Endodermal cell (in vitro differentiated cells): ENCODE results near the gene CDR2L. TPM values are rescaled to one million over a fixed set of nuclear protein-coding genes. Genes with fewer than 3 reads are reported as not detected.

ENCODE experiments used
- DNase-seq: peaks from one replicate; pipeline ENCODE4 v3.0.0-alpha.2; 2017
- H3K27ac ChIP-seq: 2 replicates; pipeline ENCODE4 v1.5.1; 2013; ENCODE audit warnings: mild to moderate bottlenecking, low read depth, low read length, moderate library complexity
- H3K27me3 ChIP-seq: 2 replicates; pipeline ENCODE4 v1.6.1; 2013; ENCODE audit warnings: mild to moderate bottlenecking, low read length, moderate library complexity; ENCODE audit not compliant: insufficient read depth, control insufficient read depth, poor library complexity, severe bottlenecking
- H3K36me3 ChIP-seq: 2 replicates; pipeline ENCODE4 v1.7.0; 2013; ENCODE audit warnings: mild to moderate bottlenecking, low read length, moderate library complexity; ENCODE audit not compliant: control insufficient read depth, insufficient read depth
- H3K4me1 ChIP-seq: one replicate; pipeline ENCODE4 v1.7.0; 2013; ENCODE audit warnings: low read length; ENCODE audit not compliant: control insufficient read depth, insufficient read depth
- H3K4me3 ChIP-seq: 2 replicates; pipeline ENCODE4 v1.5.1; 2013; ENCODE audit warnings: mild to moderate bottlenecking, low read length, moderate library complexity
- H3K9ac ChIP-seq: 2 replicates; pipeline ENCODE4 v1.6.1; 2013; ENCODE audit warnings: mild to moderate bottlenecking, low read length, moderate library complexity; ENCODE audit not compliant: poor library complexity, severe bottlenecking; ENCODE audit errors: extremely low read depth
- H3K9me3 ChIP-seq: 2 replicates; pipeline ENCODE4 v1.6.1; 2013; ENCODE audit warnings: mild to moderate bottlenecking, low read length, moderate library complexity; ENCODE audit not compliant: control insufficient read depth
- H3K27ac Mint-ChIP-seq: 2 replicates; pipeline ENCODE4 v1.8.0; 2020; ENCODE audit warnings: mixed read lengths
- H3K27me3 Mint-ChIP-seq: 2 replicates; pipeline ENCODE4 v1.8.0; 2021; ENCODE audit warnings: mild to moderate bottlenecking, mixed read lengths; ENCODE audit not compliant: insufficient read depth
- H3K36me3 Mint-ChIP-seq: 2 replicates; pipeline ENCODE4 v1.8.0; 2020; ENCODE audit warnings: low read depth, mixed read lengths
- H3K4me1 Mint-ChIP-seq: 2 replicates; pipeline ENCODE4 v1.8.0; 2020; ENCODE audit warnings: mixed read lengths
- H3K4me3 Mint-ChIP-seq: 2 replicates; pipeline ENCODE4 v1.8.0; 2020; ENCODE audit warnings: mild to moderate bottlenecking, moderate library complexity, mixed read lengths
- H3K9me3 Mint-ChIP-seq: 2 replicates; pipeline ENCODE4 v1.8.0; 2020; ENCODE audit warnings: mild to moderate bottlenecking, mixed read lengths
- CTCF ChIP-seq: fragments of 200-600 bp; sonication (generic); conservative IDR thresholded peaks from 2 replicates; pipeline ENCODE4 v1.5.0; 2021; ENCODE audit warnings: antibody characterized with exemption, mild to moderate bottlenecking
- WGBS, 2 experiments: methylation state at CpG; one replicate each; pipeline versions ENCODE4 v1.1.5 to v1.1.7; 2013; ENCODE audit warnings: missing lambda C conversion rate in 2 of 2, mixed read lengths in 1 of 2; ENCODE audit not compliant: insufficient coverage in 1 of 2, insufficient read length in 1 of 2; 5-methylcytosine and 5-hydroxymethylcytosine counted together
- total RNA-seq, 2 donors: library from RNA; stranded (reverse); fragmentation: NEBNext Ultra II Directional in 1 of 2; extraction: Animal tissue kit (Norgen Biotek cat#: 25700) in 1 of 2; gene quantifications; 2 replicates in 1 of 2; 3 replicates in 1 of 2; pipeline ENCODE4 v1.2.1, GENCODE V29; 2021

Gene CDR2L
- total RNA-seq, 2 donors from 2014 or later = 20.4 to 23.6 TPM

GRCh38 chr17:74994440-74994839, 7.0 kb downstream of the CDR2L start:
- Mint-ChIP-seq H3K9me3 (no peaks in the 10 kb centered on the region), H3K27ac (no peak overlapping the region), H3K4me3 (no peak overlapping the region), H3K4me1 (peaks cover 4% of the 10 kb centered on the region), H3K27me3 (no peaks in the 10 kb centered on the region), H3K36me3 (peaks cover 10% of the 10 kb centered on the region)
- Histone ChIP-seq H3K4me3 (no peak overlapping the region), H3K27me3 (no peaks in the 10 kb centered on the region), H3K36me3 (peaks cover 6% of the 10 kb centered on the region), H3K9me3 (no peaks in the 10 kb centered on the region), H3K9ac (no peak overlapping the region), H3K4me1 (no peaks in the 10 kb centered on the region), H3K27ac (no peak overlapping the region)
- TF ChIP-seq CTCF = no peak
- 92 to 95% methylated on average over 6 to 7 of the region's 7 CpGs for WGBS, 2 experiments
- DNase-seq = no peak

- Mint-ChIP-seq H3K4me1 (peaks cover 4% of the 10 kb centered on the region), H3K27me3 (no peaks in the 10 kb centered on the region), H3K4me3 (no peak overlapping the region), H3K9me3 (no peaks in the 10 kb centered on the region), H3K36me3 (peaks cover 10% of the 10 kb centered on the region), H3K27ac (no peak overlapping the region)
- H3K27me3 ChIP-seq = no peaks in the 10 kb centered on the region
- no peak overlapping the region for H3K4me3 ChIP-seq
- H3K36me3 ChIP-seq = peaks cover 6% of the 10 kb centered on the region
- no peaks in the 10 kb centered on the region for H3K9me3 ChIP-seq
- WGBS, 2 experiments = 95 to 100% methylated on average over 3 to 5 of the region's 5 CpGs
- no peak for DNase-seq
- H3K4me1 ChIP-seq = no peaks in the 10 kb centered on the region
- H3K27ac ChIP-seq = no peak overlapping the region
- no peak for TF ChIP-seq CTCF
- H3K9ac ChIP-seq = no peak overlapping the region
Measured at GRCh38 chr17:74995847-74996246, 8.4 kb downstream of the CDR2L start.

- no peak overlapping the region for H3K4me3 ChIP-seq
- no peaks in the 10 kb centered on the region for H3K27me3 ChIP-seq
- no peak overlapping the region for H3K27ac Mint-ChIP-seq
- peaks cover 19% of the 10 kb centered on the region for H3K36me3 Mint-ChIP-seq
- H3K4me1 ChIP-seq = no peaks in the 10 kb centered on the region
- no peak overlapping the region for H3K9ac ChIP-seq
- WGBS, 2 experiments = 92 to 93% methylated on average over 4 to 6 of the region's 6 CpGs
- peaks cover 19% of the 10 kb centered on the region for H3K36me3 ChIP-seq
- no peak overlapping the region for H3K4me3 Mint-ChIP-seq
- H3K27ac ChIP-seq = no peak overlapping the region
- H3K9me3 ChIP-seq = no peaks in the 10 kb centered on the region
- DNase-seq = no peak
- TF ChIP-seq CTCF = no peak
- H3K4me1 Mint-ChIP-seq = no peaks in the 10 kb centered on the region
- H3K9me3 Mint-ChIP-seq = no peaks in the 10 kb centered on the region
- H3K27me3 Mint-ChIP-seq = no peaks in the 10 kb centered on the region
Measured at GRCh38 chr17:74998783-74999182, 11.4 kb downstream of the CDR2L start.
